Bronchial epithelial cell (primary cell): ENCODE data around the gene COPS8. TPM values are rescaled to one million over a fixed set of nuclear protein-coding genes. Genes with fewer than 3 reads are reported as not detected.

ENCODE experiments used
- DNase-seq: peaks from one replicate; pipeline ENCODE4 v3.0.0-alpha.2; 2010; ENCODE audit warnings: low read depth
- FAIRE-seq: peaks from 2 replicates; lab custom pipeline; 2011; peaks lifted over from hg19 to GRCh38; lab: Jason Lieb, UNC
- H3K27me3 ChIP-seq: 2 replicates; pipeline ENCODE4 v1.5.1; 2011; ENCODE audit warnings: low read length; ENCODE audit not compliant: control insufficient read depth, insufficient read depth
- H3K36me3 ChIP-seq: 2 replicates; pipeline ENCODE4 v1.5.1; 2011; ENCODE audit warnings: low read length; ENCODE audit not compliant: control insufficient read depth, insufficient read depth
- H3K4me3 ChIP-seq: 2 replicates; pipeline ENCODE4 v1.5.1; 2011; ENCODE audit warnings: mild to moderate bottlenecking, low read depth, low read length, control low read depth
- CTCF ChIP-seq: IDR thresholded peaks from 2 replicates; pipeline ENCODE4 v1.5.1; 2011; ENCODE audit warnings: mild to moderate bottlenecking, moderate library complexity, low read length, control low read depth, inconsistent platforms; ENCODE audit not compliant: insufficient read depth, severe bottlenecking
- total RNA-seq: library from RNA; depleted of rRNA; stranded (reverse); fragments of >200 nt; gene quantifications from 2 replicates; pipeline ENCODE4 v1.2.1, GENCODE V29; 2014

The COPS8 gene
- total RNA-seq, 1 donor from 2014 or later: 58.2 TPM

- TF ChIP-seq CTCF: no peak
- no peak for FAIRE-seq
- Histone ChIP-seq H3K36me3 (no peaks in the 10 kb centered on the region), H3K4me3 (no peak overlapping the region), H3K27me3 (no peaks in the 10 kb centered on the region)
- no peak for DNase-seq
These were observed 23.8 kb downstream of the COPS8 start for GRCh38 chr2:237109421-237109934.

DNA sequence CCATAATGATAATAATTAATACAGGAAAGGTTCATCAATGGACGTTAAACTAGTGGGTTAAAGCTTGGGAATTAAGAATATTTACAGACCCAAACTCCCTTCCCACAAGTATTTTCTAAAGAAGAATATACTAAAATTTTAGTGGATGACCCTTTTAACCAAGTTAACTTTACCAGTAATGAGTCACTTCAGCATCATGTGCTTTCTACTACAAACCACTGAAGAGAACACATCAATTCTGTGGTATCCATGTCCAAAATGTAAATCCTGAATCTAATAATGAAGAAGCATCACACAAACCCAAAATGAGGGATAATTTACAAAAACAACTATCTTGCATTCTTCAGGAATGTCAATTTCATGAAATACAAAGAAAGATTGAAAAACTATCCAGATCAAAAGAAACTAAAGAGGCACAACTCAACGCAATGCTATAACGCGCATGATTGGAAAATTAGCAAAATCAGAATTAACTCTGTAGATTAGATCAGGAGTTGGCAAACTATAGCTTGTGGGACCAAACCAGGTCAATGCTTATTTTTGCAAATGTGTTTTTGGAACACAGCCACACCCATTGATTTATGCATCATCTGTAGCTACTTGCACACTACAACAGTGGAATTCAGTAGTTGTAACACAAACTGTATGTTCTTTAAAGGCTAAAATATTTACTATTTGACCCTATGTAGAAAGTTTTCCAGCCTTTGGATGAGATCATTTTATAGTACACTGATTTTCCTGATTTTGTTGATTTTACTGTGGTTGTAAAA, 27.5 kb downstream of the COPS8 start:
- TF ChIP-seq CTCF: no peak
- no peak for DNase-seq
- no peak overlapping the region for H3K4me3 ChIP-seq
- H3K27me3 ChIP-seq: no peaks in the 10 kb centered on the region
- H3K36me3 ChIP-seq: no peaks in the 10 kb centered on the region
- FAIRE-seq: no peak

- DNase-seq (no peak), FAIRE-seq (no peak)
- no peak overlapping the region for H3K4me3 ChIP-seq
- no peaks in the 10 kb centered on the region for H3K27me3 ChIP-seq
- no peak for TF ChIP-seq CTCF
- no peaks in the 10 kb centered on the region for H3K36me3 ChIP-seq
These were observed 30.2 kb downstream of the COPS8 start for GRCh38 chr2:237115870-237116269.

DNA sequence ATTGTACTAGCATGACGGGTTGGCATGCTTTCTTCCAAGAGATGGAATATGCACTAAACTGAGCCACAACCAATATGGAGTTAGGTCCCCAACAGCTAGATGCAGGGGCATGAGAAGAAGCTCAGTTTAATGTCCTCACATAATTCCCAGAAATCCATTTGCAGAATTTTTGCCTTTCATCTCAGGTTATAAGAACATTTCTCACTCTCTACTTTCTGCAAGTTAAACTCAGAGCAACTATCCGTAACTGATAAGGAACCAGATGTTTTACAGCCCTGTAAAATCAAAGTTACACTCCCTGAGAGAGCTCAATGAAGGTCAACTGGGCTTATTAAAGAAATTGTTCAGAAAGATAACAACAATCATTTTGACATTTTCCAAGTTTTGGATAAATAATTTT, 30.7 kb downstream of the COPS8 start:
- no peak for FAIRE-seq

DNA sequence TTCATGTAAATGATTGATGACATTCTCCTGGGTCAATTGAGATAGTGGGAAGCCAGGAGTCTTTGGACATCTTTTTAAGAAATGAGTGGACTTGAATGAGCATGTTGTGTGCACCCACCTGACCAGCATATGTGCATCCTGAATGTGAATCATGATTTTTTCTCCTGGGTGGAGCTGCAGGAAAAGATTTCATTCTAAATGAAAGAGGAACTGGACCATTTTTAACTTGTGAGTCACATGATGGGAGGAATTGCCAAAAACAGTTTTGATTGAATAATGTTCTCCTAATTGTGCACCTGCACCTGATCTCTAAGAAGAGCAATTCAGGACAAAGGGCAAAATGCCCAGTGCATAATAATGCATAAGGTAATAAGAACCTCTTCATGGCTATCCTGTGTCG, 32.3 kb downstream of the COPS8 start:
- no peak overlapping the region for H3K4me3 ChIP-seq
- peak; percentile 88 for DNase-seq

More for the DNA sequence above, 30.7 kb downstream of the COPS8 start:
- no peak for DNase-seq
- Histone ChIP-seq H3K36me3 (no peaks in the 10 kb centered on the region), H3K27me3 (no peaks in the 10 kb centered on the region), H3K4me3 (no peak overlapping the region)
- no peak for TF ChIP-seq CTCF

More for the DNA sequence above, 32.3 kb downstream of the COPS8 start:
- no peak for FAIRE-seq
- no peaks in the 10 kb centered on the region for H3K27me3 ChIP-seq
- H3K36me3 ChIP-seq: no peaks in the 10 kb centered on the region
- TF ChIP-seq CTCF: no peak
